H1 (cell line): Measurements from ENCODE around the gene RFX5.

Experiments used
- EGR1 ChIP-seq: IDR thresholded peaks from 2 replicates; pipeline ENCODE4 v1.6.1; 2011; ENCODE audit warnings: low read depth, low read length, borderline replicate concordance
- POLR2AphosphoS5 ChIP-seq: IDR thresholded peaks from 2 replicates; pipeline ENCODE4 v1.6.1; 2011; ENCODE audit warnings: low read depth, low read length
- TCF12 ChIP-seq: IDR thresholded peaks from 2 replicates; pipeline ENCODE4 v1.6.1; 2011; ENCODE audit warnings: low read depth, mild to moderate bottlenecking, low read length
- TF ChIP-seq, protein P1 (sequence below), 3 experiments: IDR thresholded peaks; 1 replicate in 2 of 3; 2 replicates in 1 of 3; pipeline versions ENCODE4 v1.5.1 to v1.6.1; 2011; ENCODE audit warnings: low read length in 3 of 3, mild to moderate bottlenecking in 3 of 3, inconsistent platforms in 2 of 3, low read depth in 1 of 3, moderate library complexity in 1 of 3; ENCODE audit not compliant: insufficient read depth in 1 of 3; ENCODE audit errors: control extremely low read depth in 1 of 3

DNA sequence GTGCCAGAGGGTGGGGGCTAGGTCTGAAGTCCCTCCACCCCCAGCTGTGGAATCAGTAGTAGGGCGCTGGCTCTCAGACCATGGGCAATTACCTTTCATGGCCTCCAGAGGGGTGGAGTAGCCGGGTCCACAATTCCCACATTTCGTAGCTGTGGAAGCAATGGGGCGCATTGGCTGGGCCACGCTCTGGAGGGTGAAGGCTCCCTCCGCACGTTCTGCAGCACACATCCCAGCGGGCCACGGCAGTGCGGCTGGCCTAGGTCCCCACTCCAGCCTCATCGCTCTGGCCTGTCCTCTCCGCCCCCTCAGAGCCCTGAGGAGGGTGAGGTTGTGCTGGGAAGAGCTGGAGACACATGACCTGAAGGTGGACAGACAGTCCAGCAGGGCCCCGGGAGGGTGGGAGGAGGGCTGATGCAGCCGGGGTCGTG lies 22.6 kb upstream of the RFX5 start:
- TF ChIP-seq EGR1: no peak
- TF ChIP-seq, protein P1, sequence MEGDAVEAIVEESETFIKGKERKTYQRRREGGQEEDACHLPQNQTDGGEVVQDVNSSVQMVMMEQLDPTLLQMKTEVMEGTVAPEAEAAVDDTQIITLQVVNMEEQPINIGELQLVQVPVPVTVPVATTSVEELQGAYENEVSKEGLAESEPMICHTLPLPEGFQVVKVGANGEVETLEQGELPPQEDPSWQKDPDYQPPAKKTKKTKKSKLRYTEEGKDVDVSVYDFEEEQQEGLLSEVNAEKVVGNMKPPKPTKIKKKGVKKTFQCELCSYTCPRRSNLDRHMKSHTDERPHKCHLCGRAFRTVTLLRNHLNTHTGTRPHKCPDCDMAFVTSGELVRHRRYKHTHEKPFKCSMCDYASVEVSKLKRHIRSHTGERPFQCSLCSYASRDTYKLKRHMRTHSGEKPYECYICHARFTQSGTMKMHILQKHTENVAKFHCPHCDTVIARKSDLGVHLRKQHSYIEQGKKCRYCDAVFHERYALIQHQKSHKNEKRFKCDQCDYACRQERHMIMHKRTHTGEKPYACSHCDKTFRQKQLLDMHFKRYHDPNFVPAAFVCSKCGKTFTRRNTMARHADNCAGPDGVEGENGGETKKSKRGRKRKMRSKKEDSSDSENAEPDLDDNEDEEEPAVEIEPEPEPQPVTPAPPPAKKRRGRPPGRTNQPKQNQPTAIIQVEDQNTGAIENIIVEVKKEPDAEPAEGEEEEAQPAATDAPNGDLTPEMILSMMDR (IDR thresholded peaks at IDR 0.05; ENCODE audit: control extremely low read depth in 1 of 3, insufficient read depth in 1 of 3, low read depth in 1 of 3, low read length in 3 of 3): peak in 2 of 3 experiments; percentile 1 to 33; a peak in 2 of 4 replicates
- no peak for TF ChIP-seq TCF12
- no peak for TF ChIP-seq POLR2AphosphoS5
